BLaER1 (cell line): ENCODE measurements around the gene FAM120AOS.
A peak's percentile ranks its signal among the peaks of the same experiment; 100 is the strongest.

Experiments used
- H3K27ac ChIP-seq: shearing (Covaris generic); formaldehyde crosslinking; 2 replicates; pipeline ENCODE4 v1.8.1; 2022
- H3K27me3 ChIP-seq: shearing (Covaris generic); formaldehyde crosslinking; 2 replicates; pipeline ENCODE4 v1.8.1; 2022
- H3K36me3 ChIP-seq: shearing (Covaris generic); formaldehyde crosslinking; 2 replicates; pipeline ENCODE4 v1.8.1; 2022
- H3K4me1 ChIP-seq: shearing (Covaris generic); formaldehyde crosslinking; 2 replicates; pipeline ENCODE4 v1.8.1; 2022
- H3K4me2 ChIP-seq: shearing (Covaris generic); formaldehyde crosslinking; 2 replicates; pipeline ENCODE4 v1.8.1; 2022
- H3K4me3 ChIP-seq: shearing (Covaris generic); formaldehyde crosslinking; 2 replicates; pipeline ENCODE4 v1.8.1; 2022
- H3K9ac ChIP-seq: shearing (Covaris generic); formaldehyde crosslinking; 2 replicates; pipeline ENCODE4 v1.8.1; 2022
- H3K9me3 ChIP-seq: shearing (Covaris generic); formaldehyde crosslinking; 2 replicates; pipeline ENCODE4 v1.8.1; 2022
- H4K20me1 ChIP-seq: shearing (Covaris generic); formaldehyde crosslinking; 2 replicates; pipeline ENCODE4 v1.8.1; 2022
- Cebpa-rat ChIP-seq: shearing (Covaris generic); IDR thresholded peaks from 2 replicates; pipeline ENCODE4 v1.8.1; 2022

The FAM120AOS gene

DNA sequence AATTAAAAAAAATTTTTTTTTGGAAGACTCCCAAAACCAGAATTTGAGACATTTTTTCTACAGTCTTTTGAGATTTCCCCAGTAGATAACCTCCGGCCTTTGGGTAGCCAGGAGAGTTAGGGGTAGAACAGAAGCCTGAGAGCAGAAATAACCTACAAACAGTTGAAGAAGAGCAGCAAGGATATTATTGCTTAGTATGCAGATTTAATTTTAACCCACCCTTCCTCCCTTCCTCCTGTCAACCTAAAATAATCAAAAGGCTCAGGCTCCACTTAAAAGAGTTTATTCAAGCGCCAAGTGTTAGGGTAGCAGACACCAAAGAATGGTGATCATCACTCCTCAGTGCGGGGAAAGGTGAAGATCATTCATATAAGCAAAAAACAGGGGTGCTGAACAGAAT, 19.3 kb downstream of the FAM120AOS start:
- Histone ChIP-seq H3K27me3 (no peaks in the 10 kb centered on the region), H3K9me3 (no peaks in the 10 kb centered on the region), H3K4me3 (no peak overlapping the region), H3K36me3 (no peaks in the 10 kb centered on the region), H3K9ac (no peak overlapping the region), H3K27ac (no peak overlapping the region), H3K4me1 (peaks cover 13% of the 10 kb centered on the region), H3K4me2 (peak overlapping the region; percentile 16), H4K20me1 (no peaks in the 10 kb centered on the region)
- TF ChIP-seq Cebpa-rat, result no peak

GRCh38 chr9:93432964-93433363, 20.4 kb downstream of the FAM120AOS start:
- no peak for TF ChIP-seq Cebpa-rat
- H3K4me2 ChIP-seq, result no peak overlapping the region

DNA sequence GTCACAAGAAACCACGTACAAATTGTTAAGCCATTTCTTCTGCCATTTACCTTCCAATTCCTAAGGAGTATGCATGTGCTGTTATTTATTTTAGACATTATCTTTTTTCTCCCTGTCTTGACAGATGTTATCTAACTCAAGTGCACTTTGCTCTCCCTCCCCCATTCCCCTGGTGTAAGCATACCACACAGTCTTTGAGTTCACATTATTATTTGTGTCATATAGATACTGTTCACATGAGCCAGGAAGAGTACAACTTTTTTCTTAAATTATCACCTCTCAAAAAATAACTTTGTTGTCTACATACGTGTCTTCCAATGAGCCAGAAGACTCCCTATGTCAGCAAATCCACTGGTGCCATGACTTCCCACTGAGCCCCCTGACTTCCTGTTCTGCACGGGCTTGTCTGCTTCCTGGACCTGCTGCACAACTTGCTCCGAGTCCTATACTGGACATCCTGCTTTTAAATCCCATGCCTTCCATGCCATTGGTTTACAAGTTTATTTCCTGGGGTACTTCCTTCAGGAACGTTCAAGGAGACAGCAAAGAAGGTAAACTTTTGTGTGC, 21.8 kb downstream of the FAM120AOS start:
- Histone ChIP-seq H3K27me3 (no peaks in the 10 kb centered on the region), H3K27ac (no peak overlapping the region), H3K9me3 (no peaks in the 10 kb centered on the region), H3K4me2 (no peak overlapping the region), H3K4me1 (peaks cover 13% of the 10 kb centered on the region), H3K4me3 (no peak overlapping the region), H4K20me1 (no peaks in the 10 kb centered on the region), H3K9ac (no peak overlapping the region), H3K36me3 (no peaks in the 10 kb centered on the region)
- TF ChIP-seq Cebpa-rat, result no peak

More at GRCh38 chr9:93432964-93433363, 20.4 kb downstream of the FAM120AOS start:
- no peaks in the 10 kb centered on the region for H3K27me3 ChIP-seq
- H4K20me1 ChIP-seq, result no peaks in the 10 kb centered on the region
- H3K4me3 ChIP-seq, result no peak overlapping the region
- H3K4me1 ChIP-seq, result peaks cover 13% of the 10 kb centered on the region
- H3K36me3 ChIP-seq, result no peaks in the 10 kb centered on the region
- H3K9me3 ChIP-seq, result no peaks in the 10 kb centered on the region
- H3K9ac ChIP-seq, result no peak overlapping the region
- H3K27ac ChIP-seq, result no peak overlapping the region

DNA sequence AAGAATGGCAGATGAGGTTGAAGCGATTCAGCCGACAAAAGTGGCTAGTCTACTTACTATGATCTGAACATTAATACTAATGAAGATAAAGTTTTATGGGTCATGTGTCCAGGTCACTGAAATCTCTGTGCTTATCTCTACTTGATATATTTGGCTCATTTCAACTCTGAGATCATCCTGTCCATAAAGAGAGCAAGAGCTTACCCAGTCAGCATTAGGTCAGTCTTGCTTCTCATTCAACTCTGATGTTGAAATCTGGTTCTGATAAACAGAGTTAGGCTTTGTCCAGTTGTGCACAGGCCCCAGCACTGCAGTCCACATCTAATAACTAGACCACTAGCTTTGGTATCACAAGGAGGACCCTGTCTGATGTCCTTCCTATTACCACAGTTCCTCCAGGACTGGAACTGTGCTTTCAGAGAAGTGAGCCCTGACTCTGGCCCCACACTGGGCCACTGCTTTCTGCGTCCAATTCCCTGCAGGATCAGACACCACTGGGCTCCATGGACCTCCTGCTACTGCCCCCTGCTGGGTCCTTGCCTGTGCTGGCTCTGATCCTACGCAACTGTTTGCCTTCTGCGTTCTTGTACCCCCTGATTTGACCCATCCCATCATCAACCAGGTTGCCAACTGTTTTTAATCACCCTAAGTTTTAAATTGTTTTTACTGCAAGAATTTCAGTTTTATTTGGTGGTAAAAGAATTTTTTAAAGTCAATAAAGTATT, 25.6 kb downstream of the FAM120AOS start:
- H4K20me1 ChIP-seq, result no peaks in the 10 kb centered on the region
- H3K4me1 ChIP-seq, result no peaks in the 10 kb centered on the region
- no peak overlapping the region for H3K27ac ChIP-seq
- H3K9me3 ChIP-seq, result peaks cover 6% of the 10 kb centered on the region; the same call in 1 of the 2 replicates
- no peak for TF ChIP-seq Cebpa-rat
- H3K36me3 ChIP-seq, result no peaks in the 10 kb centered on the region
- no peak overlapping the region for H3K9ac ChIP-seq
- no peak overlapping the region for H3K4me2 ChIP-seq
- no peaks in the 10 kb centered on the region for H3K27me3 ChIP-seq
- H3K4me3 ChIP-seq, result no peak overlapping the region

- no peak overlapping the region for H3K4me3 ChIP-seq
- H3K27ac ChIP-seq, result no peak overlapping the region
- no peak for TF ChIP-seq Cebpa-rat
Observed at GRCh38 chr9:93422977-93423616, 30.3 kb downstream of the FAM120AOS start.

DNA sequence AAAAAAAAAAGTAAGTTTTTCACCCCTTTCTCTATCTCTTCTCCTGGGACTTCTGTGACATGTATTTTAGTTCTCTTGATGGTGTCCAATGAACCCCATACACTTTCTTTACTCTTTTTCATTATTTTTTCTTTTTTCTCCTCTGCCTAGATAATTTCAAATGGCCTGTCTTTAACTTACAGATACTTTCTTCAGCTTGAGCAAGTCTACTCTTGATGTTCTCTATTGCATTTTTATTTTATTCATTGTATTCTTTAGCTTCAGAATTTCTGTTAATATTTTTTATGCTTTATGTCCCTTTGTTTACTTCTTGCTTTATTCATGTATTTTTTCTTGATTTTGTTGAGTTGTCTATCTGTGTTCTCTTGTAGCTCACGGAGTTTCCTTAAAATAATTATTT, 34.4 kb downstream of the FAM120AOS start:
- Histone ChIP-seq H3K27me3 (no peaks in the 10 kb centered on the region), H3K9ac (no peak overlapping the region), H4K20me1 (no peaks in the 10 kb centered on the region), H3K9me3 (peaks cover 40% of the 10 kb centered on the region), H3K27ac (no peak overlapping the region), H3K4me2 (no peak overlapping the region), H3K4me1 (0 out of 2 replicates have a peak, but pooled peaks cover 5% of the 10 kb centered on the region), H3K4me3 (no peak overlapping the region), H3K36me3 (no peaks in the 10 kb centered on the region)
- TF ChIP-seq Cebpa-rat, result no peak

More at GRCh38 chr9:93422977-93423616, 30.3 kb downstream of the FAM120AOS start:
- Histone ChIP-seq H3K36me3 (no peaks in the 10 kb centered on the region), H3K9me3 (peaks cover 28% of the 10 kb centered on the region), H3K4me1 (0 out of 2 replicates have a peak, but pooled peaks cover 5% of the 10 kb centered on the region), H4K20me1 (no peaks in the 10 kb centered on the region), H3K9ac (no peak overlapping the region), H3K27me3 (no peaks in the 10 kb centered on the region), H3K4me2 (no peak overlapping the region)

DNA sequence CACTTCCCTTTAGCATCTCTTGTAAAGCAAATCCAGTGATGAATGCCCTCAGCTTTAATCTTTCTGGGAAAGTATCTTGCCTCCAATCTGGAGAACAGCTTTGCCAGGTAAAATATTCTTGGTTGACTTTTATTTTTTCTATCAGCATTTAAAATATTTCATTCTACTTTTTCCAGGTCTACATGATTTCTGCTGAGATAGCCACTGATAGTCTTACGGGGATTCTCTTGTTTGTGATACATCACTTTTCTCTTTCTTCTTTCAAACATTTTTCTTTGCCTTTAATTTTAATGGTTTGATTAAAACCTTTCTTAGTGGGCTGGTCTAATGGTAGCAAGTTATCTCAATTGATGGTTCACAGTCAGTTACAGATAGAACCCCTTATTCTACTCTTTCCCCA, 35.8 kb downstream of the FAM120AOS start:
- 0 out of 2 replicates have a peak, but pooled peaks cover 5% of the 10 kb centered on the region for H3K4me1 ChIP-seq
- no peaks in the 10 kb centered on the region for H3K36me3 ChIP-seq
- peaks cover 44% of the 10 kb centered on the region for H3K9me3 ChIP-seq
- TF ChIP-seq Cebpa-rat, result no peak
- H3K4me3 ChIP-seq, result no peak overlapping the region
- H3K4me2 ChIP-seq, result no peak overlapping the region
- no peak overlapping the region for H3K27ac ChIP-seq
- H3K27me3 ChIP-seq, result no peaks in the 10 kb centered on the region
- H4K20me1 ChIP-seq, result no peaks in the 10 kb centered on the region
- no peak overlapping the region for H3K9ac ChIP-seq

GRCh38 chr9:93416530-93417235, 36.7 kb downstream of the FAM120AOS start:
- no peaks in the 10 kb centered on the region for H4K20me1 ChIP-seq
- H3K9ac ChIP-seq, result no peak overlapping the region
- H3K36me3 ChIP-seq, result no peaks in the 10 kb centered on the region
- H3K27me3 ChIP-seq, result no peaks in the 10 kb centered on the region
- H3K4me3 ChIP-seq, result no peak overlapping the region
- H3K27ac ChIP-seq, result no peak overlapping the region
- 0 out of 2 replicates have a peak, but pooled peaks cover 5% of the 10 kb centered on the region for H3K4me1 ChIP-seq
- H3K9me3 ChIP-seq, result peaks cover 44% of the 10 kb centered on the region
- no peak overlapping the region for H3K4me2 ChIP-seq
- TF ChIP-seq Cebpa-rat, result no peak

DNA sequence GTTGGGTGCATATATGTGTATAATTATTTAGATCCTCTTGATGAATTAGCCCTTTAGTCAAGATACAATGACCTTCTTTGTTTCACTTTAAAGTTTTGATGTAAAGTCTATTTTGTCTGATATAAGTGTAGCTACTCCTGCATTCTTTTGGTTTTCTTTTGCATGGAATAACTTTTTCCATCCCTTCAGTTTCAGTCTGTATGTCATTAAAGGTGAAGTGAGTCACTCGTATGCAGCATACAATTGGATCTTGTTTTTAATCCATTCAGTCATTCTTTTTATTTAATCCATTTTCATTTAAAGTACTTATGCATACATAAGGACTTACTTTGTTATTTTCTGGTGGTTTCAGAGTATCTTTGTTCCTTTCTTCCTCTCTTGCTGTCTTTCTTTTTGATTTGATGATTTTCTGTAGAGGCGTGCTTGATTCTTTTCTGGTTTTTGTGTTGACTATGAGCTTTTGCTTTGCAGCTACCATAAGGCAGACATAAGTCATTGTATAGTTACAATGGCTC, 38.1 kb downstream of the FAM120AOS start:
- no peak overlapping the region for H3K4me2 ChIP-seq
- TF ChIP-seq Cebpa-rat, result no peak
- peaks cover 43% of the 10 kb centered on the region for H3K9me3 ChIP-seq

More for the DNA sequence above, 38.1 kb downstream of the FAM120AOS start:
- Histone ChIP-seq H3K36me3 (no peaks in the 10 kb centered on the region), H3K9ac (no peak overlapping the region), H3K27ac (no peak overlapping the region), H4K20me1 (no peaks in the 10 kb centered on the region), H3K4me1 (no peaks in the 10 kb centered on the region), H3K27me3 (no peaks in the 10 kb centered on the region), H3K4me3 (no peak overlapping the region)
